ENCODE data around the gene KDM1B.

DNA sequence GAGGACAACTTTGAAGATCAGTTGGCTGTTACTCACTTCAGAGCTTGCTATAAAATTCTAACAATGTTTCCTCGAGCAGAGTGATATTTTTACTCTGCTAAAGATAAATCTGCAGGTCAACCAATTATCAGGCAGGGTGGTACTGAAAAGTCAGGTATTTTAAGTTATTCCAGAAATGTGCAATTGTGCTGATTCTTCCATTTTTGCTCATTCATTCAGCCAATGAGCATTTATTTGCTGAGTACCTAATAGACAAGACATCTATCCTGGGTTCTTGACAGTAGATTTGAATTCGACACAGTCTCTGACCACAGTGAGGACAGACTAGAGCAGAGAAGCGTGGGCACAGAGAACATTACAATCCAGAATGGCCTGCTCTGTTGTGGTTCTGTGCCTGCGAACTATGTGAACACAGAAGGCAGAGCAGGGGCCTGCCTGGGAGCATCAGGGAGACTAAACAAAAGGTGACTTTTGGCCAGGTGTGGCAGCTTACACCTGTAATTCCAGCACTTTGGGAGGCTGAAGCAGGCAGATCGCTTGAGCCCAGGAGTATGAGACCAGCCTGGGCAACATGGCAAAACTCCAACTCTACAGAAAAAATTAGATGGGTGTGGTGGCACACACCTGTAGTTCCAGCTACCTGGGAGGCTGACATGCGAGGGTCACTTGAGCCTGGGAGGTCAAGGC is 15.1 kb upstream of the KDM1B start:
- TF ChIP-seq, protein P1, sequence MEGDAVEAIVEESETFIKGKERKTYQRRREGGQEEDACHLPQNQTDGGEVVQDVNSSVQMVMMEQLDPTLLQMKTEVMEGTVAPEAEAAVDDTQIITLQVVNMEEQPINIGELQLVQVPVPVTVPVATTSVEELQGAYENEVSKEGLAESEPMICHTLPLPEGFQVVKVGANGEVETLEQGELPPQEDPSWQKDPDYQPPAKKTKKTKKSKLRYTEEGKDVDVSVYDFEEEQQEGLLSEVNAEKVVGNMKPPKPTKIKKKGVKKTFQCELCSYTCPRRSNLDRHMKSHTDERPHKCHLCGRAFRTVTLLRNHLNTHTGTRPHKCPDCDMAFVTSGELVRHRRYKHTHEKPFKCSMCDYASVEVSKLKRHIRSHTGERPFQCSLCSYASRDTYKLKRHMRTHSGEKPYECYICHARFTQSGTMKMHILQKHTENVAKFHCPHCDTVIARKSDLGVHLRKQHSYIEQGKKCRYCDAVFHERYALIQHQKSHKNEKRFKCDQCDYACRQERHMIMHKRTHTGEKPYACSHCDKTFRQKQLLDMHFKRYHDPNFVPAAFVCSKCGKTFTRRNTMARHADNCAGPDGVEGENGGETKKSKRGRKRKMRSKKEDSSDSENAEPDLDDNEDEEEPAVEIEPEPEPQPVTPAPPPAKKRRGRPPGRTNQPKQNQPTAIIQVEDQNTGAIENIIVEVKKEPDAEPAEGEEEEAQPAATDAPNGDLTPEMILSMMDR (IDR thresholded peaks at IDR 0.05; ENCODE audit: low read length): no peak
- no peak for TF ChIP-seq EZH2 (IDR thresholded peaks at IDR 0.05; ENCODE audit: borderline replicate concordance, low read length)
